Smooth muscle cell (in vitro differentiated cells): ENCODE data around the gene MAP2K5. TPM values are rescaled to one million over a fixed set of nuclear protein-coding genes. Genes with fewer than 3 reads are reported as not detected.

Experiments
- DNase-seq: peaks from one replicate; lab custom pipeline; 2025; ENCODE audit not compliant: unreplicated experiment; lab: John Stamatoyannopoulos, UW
- H2AFZ ChIP-seq: fragments of 200-600 bp; sonication (generic); 2 replicates; pipeline ENCODE4 v1.6.0; 2016; ENCODE audit warnings: antibody characterized with exemption, low read depth, mild to moderate bottlenecking
- H3F3A ChIP-seq: fragments of 200-600 bp; sonication (generic); 2 replicates; pipeline ENCODE4 v1.6.0; 2017; ENCODE audit warnings: antibody characterized with exemption, low read depth
- H3K27ac ChIP-seq: fragments of 200-600 bp; sonication (generic); 2 replicates; pipeline ENCODE4 v1.5.1; 2016; ENCODE audit warnings: low read depth, mild to moderate bottlenecking
- H3K27me3 ChIP-seq: fragments of 200-600 bp; sonication (generic); 2 replicates; pipeline ENCODE4 v1.6.1; 2016; ENCODE audit warnings: low read depth, mild to moderate bottlenecking
- H3K36me3 ChIP-seq: fragments of 200-600 bp; sonication (generic); 2 replicates; pipeline ENCODE4 v1.5.1; 2016; ENCODE audit warnings: low read depth
- H3K4me1 ChIP-seq: fragments of 200-600 bp; sonication (generic); 2 replicates; pipeline ENCODE4 v1.5.1; 2016; ENCODE audit warnings: low read depth
- H3K4me2 ChIP-seq: fragments of 200-600 bp; sonication (generic); 2 replicates; pipeline ENCODE4 v1.6.0; 2016; ENCODE audit warnings: mild to moderate bottlenecking
- H3K4me3 ChIP-seq: fragments of 200-600 bp; sonication (generic); 2 replicates; pipeline ENCODE4 v1.5.1; 2016; ENCODE audit warnings: mild to moderate bottlenecking
- H3K79me2 ChIP-seq: fragments of 200-600 bp; sonication (generic); 2 replicates; pipeline ENCODE4 v1.6.0; 2016; ENCODE audit warnings: low read depth, mild to moderate bottlenecking
- H3K9ac ChIP-seq: fragments of 200-600 bp; sonication (generic); 2 replicates; pipeline ENCODE4 v1.6.0; 2016; ENCODE audit warnings: low read depth
- H3K9me3 ChIP-seq: fragments of 200-600 bp; sonication (generic); replicated peaks from 2 replicates; pipeline ENCODE4 v1.5.1; 2016; ENCODE audit warnings: low read depth
- H4K20me1 ChIP-seq: fragments of 200-600 bp; sonication (generic); 2 replicates; pipeline ENCODE4 v1.6.0; 2016; ENCODE audit warnings: low read depth
- CTCF ChIP-seq: fragments of 200-600 bp; sonication (generic); IDR thresholded peaks from 2 replicates; pipeline ENCODE4 v1.5.1; 2017; ENCODE audit warnings: borderline replicate concordance, mild to moderate bottlenecking, antibody characterized with exemption; ENCODE audit not compliant: insufficient read depth, poor library complexity, severe bottlenecking
- WGBS: methylation state at CpG from one replicate; pipeline ENCODE4 v1.1.7; 2016; ENCODE audit warnings: low lambda C conversion rate; 5-methylcytosine and 5-hydroxymethylcytosine counted together
- polyA plus RNA-seq: library from polyadenylated mRNA; unstranded; fragments of >200 nt; fragmentation: Nextera tagmentation; extraction: Ambion mirVana; gene quantifications from 2 replicates; pipeline ENCODE4 v1.2.1, GENCODE V29; 2016
- total RNA-seq: library from RNA; depleted of rRNA; stranded (reverse); fragments of >200 nt; gene quantifications from 2 replicates; pipeline ENCODE4 v1.2.3, GENCODE V29; 2014

MAP2K5 gene
- total and polyA plus RNA-seq, 2 experiments from 2014 or later, result 4.4 to 7.4 TPM

- WGBS, result 79% methylated on average over 9 of the region's 9 CpGs
- no peaks in the 10 kb centered on the region for H3K36me3 ChIP-seq
- H4K20me1 ChIP-seq, result no peaks in the 10 kb centered on the region
- H2AFZ ChIP-seq, result no peak overlapping the region
- H3K79me2 ChIP-seq, result no peaks in the 10 kb centered on the region
- DNase-seq, result no peak
- H3K4me3 ChIP-seq, result no peak overlapping the region
- H3K4me1 ChIP-seq, result no peaks in the 10 kb centered on the region
- no peak for TF ChIP-seq CTCF
- H3K27ac ChIP-seq, result no peak overlapping the region
- no peaks in the 10 kb centered on the region for H3K27me3 ChIP-seq
- no peaks in the 10 kb centered on the region for H3F3A ChIP-seq
- H3K9me3 ChIP-seq, result no peaks in the 10 kb centered on the region
- no peak overlapping the region for H3K9ac ChIP-seq
- H3K4me2 ChIP-seq, result no peak overlapping the region
Measured at GRCh38 chr15:67512933-67513714, 29.4 kb upstream of the MAP2K5 start.

GRCh38 chr15:67515090-67515489 is 27.4 kb upstream of the MAP2K5 start:
- WGBS, result 97% methylated on average over 3 of the region's 3 CpGs
- H3K27me3 ChIP-seq, result no peaks in the 10 kb centered on the region

DNA sequence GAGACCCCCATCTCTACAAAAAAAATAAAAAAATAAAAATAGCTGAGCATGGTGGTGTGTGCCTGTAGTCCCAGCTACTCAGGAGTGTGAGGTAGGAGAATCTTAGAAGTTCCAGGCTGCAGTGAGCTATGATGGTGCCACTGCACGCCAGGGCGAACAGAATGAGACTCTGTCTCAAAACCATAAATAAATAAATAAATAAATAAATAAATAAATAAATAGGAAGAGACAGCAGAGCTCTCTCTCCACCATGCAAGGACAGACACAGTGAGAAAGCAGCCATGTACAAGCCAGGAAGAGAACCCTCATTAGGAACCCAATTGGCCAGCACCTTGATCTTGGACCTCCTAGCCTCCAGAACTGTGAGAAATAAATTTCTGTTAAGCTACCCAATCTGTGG is 26.9 kb upstream of the MAP2K5 start:
- WGBS, result 93% methylated on average over 2 of the region's 2 CpGs
- Histone ChIP-seq H3K4me3 (no peak overlapping the region), H3K9me3 (no peaks in the 10 kb centered on the region), H3K79me2 (no peaks in the 10 kb centered on the region), H2AFZ (no peak overlapping the region), H3K4me1 (no peaks in the 10 kb centered on the region), H3K36me3 (no peaks in the 10 kb centered on the region), H3K27me3 (no peaks in the 10 kb centered on the region), H3K27ac (no peak overlapping the region), H3K9ac (no peak overlapping the region), H3F3A (no peaks in the 10 kb centered on the region), H4K20me1 (no peaks in the 10 kb centered on the region), H3K4me2 (no peak overlapping the region)
- no peak for TF ChIP-seq CTCF
- no peak for DNase-seq

More at GRCh38 chr15:67515090-67515489, 27.4 kb upstream of the MAP2K5 start:
- Histone ChIP-seq H3K9ac (no peak overlapping the region), H3K79me2 (no peaks in the 10 kb centered on the region), H3K4me2 (no peak overlapping the region), H3K4me3 (no peak overlapping the region), H3K27ac (no peak overlapping the region), H4K20me1 (no peaks in the 10 kb centered on the region), H3K4me1 (no peaks in the 10 kb centered on the region), H3K9me3 (no peaks in the 10 kb centered on the region), H3K36me3 (no peaks in the 10 kb centered on the region), H2AFZ (no peak overlapping the region), H3F3A (no peaks in the 10 kb centered on the region)
- DNase-seq, result no peak
- TF ChIP-seq CTCF, result no peak
